HepG2 (cell line): ENCODE data around the gene SRF. TPM values are rescaled to one million over a fixed set of nuclear protein-coding genes. Genes with fewer than 3 reads are reported as not detected.

Experiments
- CEBPG ChIP-seq: IDR thresholded peaks from 2 replicates; pipeline ENCODE4 v1.6.1; 2016
- DNMT1 ChIP-seq: sonication (generic); formaldehyde crosslinking; IDR thresholded peaks from 2 replicates; pipeline ENCODE4 v1.5.1; 2020; ENCODE audit warnings: mild to moderate bottlenecking, missing genetic modification reagents
- EEA1 ChIP-seq: sonication (generic); formaldehyde crosslinking; IDR thresholded peaks from 2 replicates; pipeline ENCODE4 v1.5.1; 2020; ENCODE audit warnings: mild to moderate bottlenecking, missing genetic modification reagents, borderline replicate concordance
- ERF ChIP-seq: IDR thresholded peaks from 2 replicates; pipeline ENCODE4 v1.6.1; 2018; ENCODE audit warnings: missing biosample characterization, missing genetic modification reagents
- FIP1L1 ChIP-seq: fragments of 200-400 bp; formaldehyde crosslinking; IDR thresholded peaks from 2 replicates; pipeline ENCODE4 v1.6.1; 2018; ENCODE audit warnings: low read depth, mild to moderate bottlenecking, low read length, moderate library complexity, borderline replicate concordance; ENCODE audit not compliant: insufficient read depth
- IKZF4 ChIP-seq: sonication (generic); formaldehyde crosslinking; IDR thresholded peaks from 2 replicates; pipeline ENCODE4 v1.5.1; 2020; ENCODE audit warnings: borderline replicate concordance, mild to moderate bottlenecking, low read depth, missing genetic modification reagents; ENCODE audit errors: not compliant biosample characterization
- ISX ChIP-seq: sonication (generic); formaldehyde crosslinking; conservative IDR thresholded peaks from 2 replicates; pipeline ENCODE4 v1.5.0; 2020; ENCODE audit warnings: missing genetic modification reagents
- KLF13 ChIP-seq: sonication (generic); formaldehyde crosslinking; IDR thresholded peaks from 2 replicates; pipeline ENCODE4 v1.4.0; 2020; ENCODE audit warnings: mild to moderate bottlenecking, missing genetic modification reagents
- KLF15 ChIP-seq: sonication (generic); formaldehyde crosslinking; IDR thresholded peaks from 2 replicates; pipeline ENCODE4 v1.8.1; 2023; ENCODE audit warnings: borderline replicate concordance, mild to moderate bottlenecking, inconsistent platforms, missing genetic modification reagents, mixed read lengths
- MAF1 ChIP-seq: sonication (generic); formaldehyde crosslinking; IDR thresholded peaks from 2 replicates; pipeline ENCODE4 v1.5.0; 2020; ENCODE audit warnings: missing genetic modification reagents, borderline replicate concordance
- MIXL1 ChIP-seq: IDR thresholded peaks from 2 replicates; pipeline ENCODE4 v1.6.1; 2016
- NONO ChIP-seq, 2 experiments: fragments of 450-650 bp in 1 of 2; sonication (generic) in 1 of 2; formaldehyde crosslinking in 1 of 2; IDR thresholded peaks in 1 of 2; conservative IDR thresholded peaks in 1 of 2; 2 replicates each; pipeline versions ENCODE4 v1.6.1 to v1.8.0; 2017 to 2022; ENCODE audit warnings: mild to moderate bottlenecking in 1 of 2, missing genetic modification reagents in 1 of 2, moderate library complexity in 1 of 2
- PHF5A ChIP-seq: IDR thresholded peaks from one replicate; pipeline ENCODE4 v1.6.1; 2018; ENCODE audit warnings: low read depth, missing genetic modification reagents; ENCODE audit not compliant: unreplicated experiment
- TCF7 ChIP-seq: sonication (generic); IDR thresholded peaks from 2 replicates; pipeline ENCODE4 v1.6.1; 2016; ENCODE audit warnings: antibody characterized with exemption, low read depth
- ZBTB1 ChIP-seq: sonication (generic); formaldehyde crosslinking; IDR thresholded peaks from 2 replicates; pipeline ENCODE4 v1.4.0; 2020; ENCODE audit warnings: missing genetic modification reagents, borderline replicate concordance
- ZFP1 ChIP-seq: IDR thresholded peaks from 2 replicates; pipeline ENCODE4 v1.6.1; 2016
- ZFP37 ChIP-seq: sonication (generic); formaldehyde crosslinking; IDR thresholded peaks from 2 replicates; pipeline ENCODE4 v1.4.0; 2020; ENCODE audit warnings: missing genetic modification reagents, borderline replicate concordance
- ZFP62 ChIP-seq: sonication (generic); formaldehyde crosslinking; IDR thresholded peaks from 2 replicates; pipeline ENCODE4 v1.4.0; 2020; ENCODE audit warnings: missing genetic modification reagents
- ZNF235 ChIP-seq: sonication (generic); formaldehyde crosslinking; IDR thresholded peaks from 2 replicates; pipeline ENCODE4 v1.8.1; 2023; ENCODE audit warnings: mild to moderate bottlenecking, missing genetic modification reagents, borderline replicate concordance
- ZNF276 ChIP-seq: sonication (generic); formaldehyde crosslinking; IDR thresholded peaks from 2 replicates; pipeline ENCODE4 v1.4.0; 2020; ENCODE audit warnings: mild to moderate bottlenecking, low read depth, missing genetic modification reagents
- ZNF30 ChIP-seq: sonication (generic); formaldehyde crosslinking; IDR thresholded peaks from 2 replicates; pipeline ENCODE4 v1.5.0; 2020; ENCODE audit warnings: mild to moderate bottlenecking, missing genetic modification reagents
- ZNF317 ChIP-seq: sonication (generic); formaldehyde crosslinking; IDR thresholded peaks from 2 replicates; pipeline ENCODE4 v1.5.0; 2020; ENCODE audit warnings: mild to moderate bottlenecking, missing genetic modification reagents
- ZNF329 ChIP-seq: sonication (generic); formaldehyde crosslinking; IDR thresholded peaks from 2 replicates; pipeline ENCODE4 v1.9.0; 2021; ENCODE audit warnings: low read depth, mild to moderate bottlenecking, missing genetic modification reagents
- polyA plus RNA-seq, 8 experiments: library from polyadenylated mRNA; depleted of rRNA in 3 of 8; stranded (reverse) in 7 of 8; unstranded in 1 of 8; fragments of >200 nt; fragmentation: Illumina TruSeq in 4 of 8; extraction: Trizol in 4 of 8; gene quantifications; 2 replicates each; pipeline versions ENCODE4 v1.2.1 to v1.2.3, GENCODE V29; 2011 to 2016; ENCODE audit warnings: low read depth in 4 of 8, missing spikeins in 1 of 8, mixed read lengths in 1 of 8; ENCODE audit not compliant: insufficient read depth in 1 of 8
- total RNA-seq, 5 experiments: library from RNA; depleted of rRNA; stranded (reverse); fragments of >200 nt; fragmentation: Illumina TruSeq; extraction: Trizol; gene quantifications; 2 replicates each; pipeline ENCODE4 v1.2.3, GENCODE V29; 2016; ENCODE audit warnings: low read depth in 1 of 5
- TF ChIP-seq, protein P1 (sequence below): sonication (generic); formaldehyde crosslinking; IDR thresholded peaks from 2 replicates; pipeline ENCODE4 v1.4.0; 2020; ENCODE audit warnings: missing genetic modification reagents
- TF ChIP-seq, protein P2 (sequence below): IDR thresholded peaks from 2 replicates; pipeline ENCODE4 v1.6.1; 2012; ENCODE audit warnings: low read depth, low read length, improper control_type of control experiment

The SRF gene
- total and polyA plus RNA-seq, 2 of the 13 experiments (the other 11 are each of a cell fraction or from before 2014, with no cell fraction given): 25.5 to 44.1 TPM

DNA sequence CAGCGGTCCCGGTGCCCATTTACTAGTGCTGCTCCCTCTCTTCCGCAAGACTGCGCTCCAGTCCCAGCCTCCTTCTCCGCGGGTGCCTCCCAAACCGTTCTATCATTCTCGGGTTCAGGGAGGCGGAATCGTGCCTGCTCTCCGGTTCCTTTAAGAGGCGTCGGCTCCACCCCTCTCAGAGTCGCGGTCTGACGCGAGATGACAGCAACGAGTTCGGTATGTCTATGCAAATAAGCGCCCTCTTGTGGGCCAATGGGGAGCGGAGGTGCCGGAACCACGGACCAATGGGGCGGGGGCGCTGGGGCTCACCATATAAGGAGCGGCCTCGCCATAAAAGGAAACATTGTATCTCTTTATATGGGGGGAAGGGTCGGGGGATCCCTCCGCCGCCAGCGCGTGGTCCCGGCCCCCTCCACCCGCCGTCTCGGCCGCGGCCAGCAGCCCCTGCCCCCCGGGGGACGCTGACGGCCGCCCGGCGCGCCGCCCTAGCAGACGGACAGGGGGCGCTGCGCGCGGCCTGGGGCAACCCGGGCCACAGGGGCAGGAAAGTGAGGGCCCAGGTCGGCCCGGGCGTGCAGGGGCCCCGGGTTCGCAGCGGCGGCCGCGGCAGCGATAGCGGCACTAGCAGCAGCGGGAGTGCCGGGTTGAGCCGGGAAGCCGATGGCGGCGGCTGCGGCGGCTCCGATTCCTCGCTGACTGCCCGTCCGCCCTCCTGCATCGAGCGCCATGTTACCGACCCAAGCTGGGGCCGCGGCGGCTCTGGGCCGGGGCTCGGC, at the start of gene SRF (continued):
- peak; percentile 69; the same call in 1 of the 2 replicates for TF ChIP-seq ZNF276 (CRISPR knock-in tag)
- no peak for TF ChIP-seq FIP1L1
- no peak for TF ChIP-seq ZNF317
- TF ChIP-seq EEA1 (CRISPR knock-in tag): no peak; the same call in 1 of the 2 replicates
- TF ChIP-seq ZNF30: no peak
- TF ChIP-seq, protein P1, sequence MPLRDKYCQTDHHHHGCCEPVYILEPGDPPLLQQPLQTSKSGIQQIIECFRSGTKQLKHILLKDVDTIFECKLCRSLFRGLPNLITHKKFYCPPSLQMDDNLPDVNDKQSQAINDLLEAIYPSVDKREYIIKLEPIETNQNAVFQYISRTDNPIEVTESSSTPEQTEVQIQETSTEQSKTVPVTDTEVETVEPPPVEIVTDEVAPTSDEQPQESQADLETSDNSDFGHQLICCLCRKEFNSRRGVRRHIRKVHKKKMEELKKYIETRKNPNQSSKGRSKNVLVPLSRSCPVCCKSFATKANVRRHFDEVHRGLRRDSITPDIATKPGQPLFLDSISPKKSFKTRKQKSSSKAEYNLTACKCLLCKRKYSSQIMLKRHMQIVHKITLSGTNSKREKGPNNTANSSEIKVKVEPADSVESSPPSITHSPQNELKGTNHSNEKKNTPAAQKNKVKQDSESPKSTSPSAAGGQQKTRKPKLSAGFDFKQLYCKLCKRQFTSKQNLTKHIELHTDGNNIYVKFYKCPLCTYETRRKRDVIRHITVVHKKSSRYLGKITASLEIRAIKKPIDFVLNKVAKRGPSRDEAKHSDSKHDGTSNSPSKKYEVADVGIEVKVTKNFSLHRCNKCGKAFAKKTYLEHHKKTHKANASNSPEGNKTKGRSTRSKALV (CRISPR knock-in tag): 0 out of 2 replicates have a peak, but pooled peaks have one; percentile 32
- no peak for TF ChIP-seq KLF13 (CRISPR knock-in tag)
- TF ChIP-seq MIXL1 (CRISPR knock-in tag): peak; percentile 49; the same call in 1 of the 2 replicates
- peak; percentile 58 for TF ChIP-seq IKZF4
- no peak for TF ChIP-seq TCF7
- no peak for TF ChIP-seq KLF15 (CRISPR knock-in tag)
- peak; percentile 67 for TF ChIP-seq DNMT1
- TF ChIP-seq, protein P2, sequence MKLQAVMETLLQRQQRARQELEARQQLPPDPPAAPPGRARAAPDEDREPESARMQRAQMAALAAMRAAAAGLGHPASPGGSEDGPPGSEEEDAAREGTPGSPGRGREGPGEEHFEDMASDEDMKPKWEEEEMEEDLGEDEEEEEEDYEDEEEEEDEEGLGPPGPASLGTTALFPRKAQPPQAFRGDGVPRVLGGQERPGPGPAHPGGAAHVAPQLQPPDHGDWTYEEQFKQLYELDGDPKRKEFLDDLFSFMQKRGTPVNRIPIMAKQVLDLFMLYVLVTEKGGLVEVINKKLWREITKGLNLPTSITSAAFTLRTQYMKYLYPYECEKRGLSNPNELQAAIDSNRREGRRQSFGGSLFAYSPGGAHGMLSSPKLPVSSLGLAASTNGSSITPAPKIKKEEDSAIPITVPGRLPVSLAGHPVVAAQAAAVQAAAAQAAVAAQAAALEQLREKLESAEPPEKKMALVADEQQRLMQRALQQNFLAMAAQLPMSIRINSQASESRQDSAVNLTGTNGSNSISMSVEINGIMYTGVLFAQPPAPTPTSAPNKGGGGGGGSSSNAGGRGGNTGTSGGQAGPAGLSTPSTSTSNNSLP: peak; percentile 92
- TF ChIP-seq ZFP37 (CRISPR knock-in tag): no peak
- TF ChIP-seq ZBTB1: no peak
- TF ChIP-seq ZNF235: no peak
- peak; percentile 71 for TF ChIP-seq PHF5A
- TF ChIP-seq ZFP62 (CRISPR knock-in tag): 0 out of 2 replicates have a peak, but pooled peaks have one; percentile 54
- TF ChIP-seq ISX (CRISPR knock-in tag): no peak
- no peak for TF ChIP-seq NONO (IDR thresholded peaks at IDR 0.05)
- peak; percentile 79; the same call in 1 of the 2 replicates for TF ChIP-seq NONO (CRISPR knock-in tag; conservative IDR thresholded peaks at IDR 0.05)
- peak; percentile 17; the same call in 1 of the 2 replicates for TF ChIP-seq ZFP1
- TF ChIP-seq ERF: peak; percentile 64
- TF ChIP-seq MAF1 (CRISPR knock-in tag): 0 out of 2 replicates have a peak, but pooled peaks have one; percentile 39
- peak; percentile 59 for TF ChIP-seq ZNF329 (CRISPR knock-in tag)
- no peak for TF ChIP-seq CEBPG (CRISPR knock-in tag)
